AG09309 (cell line): ENCODE measurements around the gene DNAH8.

Experiments
- DNase-seq: peaks from one replicate; pipeline ENCODE4 v3.0.0-alpha.2; 2010; ENCODE audit warnings: low read depth
- H3K4me3 ChIP-seq: 2 replicates; pipeline ENCODE4 v1.5.1; 2011; ENCODE audit warnings: mild to moderate bottlenecking, low read depth, low read length, moderate library complexity; ENCODE audit not compliant: control insufficient read depth
- TF ChIP-seq, protein P1 (sequence below): IDR thresholded peaks from 2 replicates; pipeline ENCODE4 v1.5.1; 2011; ENCODE audit warnings: mild to moderate bottlenecking, low read depth, low read length, inconsistent platforms; ENCODE audit not compliant: insufficient read depth, control insufficient read depth; ENCODE audit errors: missing control alignments

DNAH8 gene

DNA sequence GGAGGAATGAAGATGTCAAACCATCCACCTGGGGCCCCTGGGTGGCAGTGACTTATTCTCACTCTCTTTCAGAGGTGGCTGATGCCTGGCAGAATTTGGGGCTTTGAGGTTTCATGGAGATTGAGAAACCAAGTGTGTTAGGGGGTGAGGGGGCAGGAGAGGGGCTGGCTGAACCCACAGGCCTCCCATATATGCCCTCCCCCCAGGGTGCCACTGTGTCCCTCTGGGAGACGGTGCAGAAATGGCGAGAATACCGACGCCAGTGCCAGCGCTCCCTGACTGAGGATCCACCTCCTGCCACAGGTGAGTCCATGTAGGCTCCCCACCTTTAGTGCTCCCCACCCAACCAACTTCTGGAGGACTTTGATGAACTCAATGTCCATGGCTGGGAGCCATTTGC lies 341.1 kb downstream of the DNAH8 start:
- DNase-seq = no peak
- H3K4me3 ChIP-seq = no peak overlapping the region
- TF ChIP-seq, protein P1, sequence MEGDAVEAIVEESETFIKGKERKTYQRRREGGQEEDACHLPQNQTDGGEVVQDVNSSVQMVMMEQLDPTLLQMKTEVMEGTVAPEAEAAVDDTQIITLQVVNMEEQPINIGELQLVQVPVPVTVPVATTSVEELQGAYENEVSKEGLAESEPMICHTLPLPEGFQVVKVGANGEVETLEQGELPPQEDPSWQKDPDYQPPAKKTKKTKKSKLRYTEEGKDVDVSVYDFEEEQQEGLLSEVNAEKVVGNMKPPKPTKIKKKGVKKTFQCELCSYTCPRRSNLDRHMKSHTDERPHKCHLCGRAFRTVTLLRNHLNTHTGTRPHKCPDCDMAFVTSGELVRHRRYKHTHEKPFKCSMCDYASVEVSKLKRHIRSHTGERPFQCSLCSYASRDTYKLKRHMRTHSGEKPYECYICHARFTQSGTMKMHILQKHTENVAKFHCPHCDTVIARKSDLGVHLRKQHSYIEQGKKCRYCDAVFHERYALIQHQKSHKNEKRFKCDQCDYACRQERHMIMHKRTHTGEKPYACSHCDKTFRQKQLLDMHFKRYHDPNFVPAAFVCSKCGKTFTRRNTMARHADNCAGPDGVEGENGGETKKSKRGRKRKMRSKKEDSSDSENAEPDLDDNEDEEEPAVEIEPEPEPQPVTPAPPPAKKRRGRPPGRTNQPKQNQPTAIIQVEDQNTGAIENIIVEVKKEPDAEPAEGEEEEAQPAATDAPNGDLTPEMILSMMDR = no peak

- no peak for DNase-seq
- no peak overlapping the region for H3K4me3 ChIP-seq
- TF ChIP-seq, protein P1 = no peak
These were observed 341.6 kb downstream of the DNAH8 start for GRCh38 chr6:39056681-39057080.

- DNase-seq = no peak
- TF ChIP-seq, protein P1 = no peak
- H3K4me3 ChIP-seq = no peak overlapping the region
These were observed 342.4 kb downstream of the DNAH8 start for GRCh38 chr6:39057251-39058155.

DNA sequence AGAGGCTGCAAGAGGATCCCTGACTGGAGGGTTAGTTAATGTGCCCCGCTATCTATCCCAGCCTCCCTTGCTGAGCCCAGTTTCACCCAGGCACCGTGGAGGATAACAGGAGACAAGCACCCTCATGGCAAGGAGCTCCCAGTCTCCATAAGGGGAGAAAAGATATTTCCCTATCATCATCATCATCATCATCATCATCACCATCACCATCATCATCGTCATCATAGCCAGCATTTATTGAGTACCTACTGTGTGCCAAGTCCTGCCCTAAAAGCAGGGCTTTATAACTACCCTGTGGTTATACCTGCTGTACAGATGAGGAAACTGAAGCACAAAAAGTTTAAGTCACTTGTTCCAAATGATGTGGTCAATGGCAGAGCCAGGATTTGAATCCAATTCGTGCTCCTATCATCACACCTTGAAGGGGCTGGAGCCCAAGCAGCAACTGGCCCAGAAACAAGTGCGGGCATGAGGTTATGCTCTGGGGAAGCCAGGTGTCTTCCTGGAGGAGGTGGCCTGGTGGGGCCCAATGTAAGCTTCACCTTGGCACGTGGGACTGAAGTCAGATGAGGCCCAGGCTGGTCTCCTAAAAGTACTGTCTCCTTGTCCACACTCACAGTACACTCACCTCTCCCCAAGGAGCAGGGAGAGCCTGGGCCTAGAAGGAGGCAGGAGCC lies 343.5 kb downstream of the DNAH8 start:
- no peak for DNase-seq
- TF ChIP-seq, protein P1 = no peak
- no peak overlapping the region for H3K4me3 ChIP-seq

DNA sequence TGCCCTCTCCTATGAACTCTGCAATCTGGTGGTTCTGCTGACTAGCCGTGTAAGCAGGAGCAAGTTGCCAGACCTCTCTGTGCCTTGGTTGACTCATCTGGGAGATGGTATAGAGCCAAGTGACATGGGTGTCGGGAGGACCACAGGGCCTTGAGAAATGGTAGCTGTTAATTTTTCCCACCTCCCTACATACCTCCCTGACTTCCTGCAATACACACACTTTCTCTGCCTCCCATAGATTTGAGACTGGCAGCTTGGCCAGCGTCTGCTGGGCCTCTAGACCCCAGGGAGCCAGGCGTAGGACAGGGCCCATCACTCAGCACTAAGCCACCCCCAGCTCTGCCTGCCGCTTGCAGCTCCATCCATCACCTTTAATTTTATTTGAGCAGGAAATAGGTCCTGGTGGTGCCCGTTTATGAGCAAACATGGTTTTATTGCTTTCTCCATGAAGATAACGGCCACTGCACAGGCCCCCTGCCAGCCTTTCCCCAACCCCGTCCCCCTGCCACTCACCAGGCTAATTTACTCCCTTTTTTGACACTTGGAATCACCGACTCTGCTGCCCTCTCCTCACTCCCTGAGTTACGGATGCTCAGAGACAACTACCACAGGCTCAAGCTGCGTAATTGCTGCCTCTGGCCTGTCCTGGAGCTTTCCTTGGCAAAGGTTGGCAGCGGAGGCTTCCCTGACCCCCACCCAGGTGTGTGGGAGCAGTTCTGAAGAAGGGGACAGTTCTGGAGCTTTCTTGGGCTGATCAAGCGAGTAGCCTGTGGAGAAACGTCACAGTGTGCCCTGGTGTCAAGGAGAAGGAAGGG lies 344.6 kb downstream of the DNAH8 start:
- TF ChIP-seq, protein P1 = no peak
- H3K4me3 ChIP-seq = no peak overlapping the region
- no peak for DNase-seq

GRCh38 chr6:39060467-39061160 lies 345.5 kb downstream of the DNAH8 start:
- DNase-seq = no peak
- H3K4me3 ChIP-seq = no peak overlapping the region

More at GRCh38 chr6:39060467-39061160, 345.5 kb downstream of the DNAH8 start:
- TF ChIP-seq, protein P1 = no peak
